MV-4-11 (cell line): ENCODE data around the gene HTT-AS.
"Not testable (repeated sequence)": the region's sequence is repeated elsewhere in the genome, so short reads cannot be mapped to it uniquely, and the experiment has no call there.

ENCODE experiments used
- DNase-seq: peaks from one replicate; lab custom pipeline; 2025; lab: John Stamatoyannopoulos, UW

The HTT-AS gene

DNA sequence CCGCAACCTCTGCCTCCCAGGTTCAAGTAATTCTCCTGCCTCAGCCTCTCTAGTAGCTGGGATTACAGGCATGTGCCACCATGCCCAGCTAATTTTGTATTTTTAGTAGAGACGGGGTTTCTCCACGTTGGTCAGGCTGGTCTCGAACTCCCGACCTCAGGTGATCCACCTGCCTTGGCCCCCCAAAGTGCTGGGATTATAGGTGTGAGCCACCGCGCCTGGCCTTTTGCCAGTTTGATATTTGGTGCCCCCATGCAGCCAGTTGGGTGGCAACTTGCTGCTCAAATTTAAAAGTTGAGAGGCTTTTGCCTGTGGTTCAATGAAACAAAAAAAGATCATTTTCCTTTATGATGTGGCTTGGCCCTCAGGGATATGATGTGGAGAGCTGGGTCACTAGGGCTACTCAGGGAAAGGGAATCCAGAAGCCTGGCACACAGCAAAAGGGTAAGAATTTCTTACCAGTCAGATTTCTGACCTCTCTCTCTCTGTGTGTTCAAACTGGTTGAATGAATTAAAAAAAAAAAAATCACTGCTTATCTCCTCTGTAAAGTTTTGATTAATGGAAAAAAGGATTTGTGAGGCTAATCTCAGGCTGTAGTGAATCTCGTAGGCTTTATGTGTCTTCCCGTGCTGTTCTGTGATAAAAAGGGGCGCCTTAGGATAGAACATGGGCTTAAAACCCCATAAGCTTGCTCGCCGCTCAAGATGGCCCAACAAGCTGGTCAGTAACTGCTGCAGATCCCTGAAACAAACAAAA, 23.0 kb downstream of the HTT-AS start:
- not testable (repeated sequence) for DNase-seq

DNA sequence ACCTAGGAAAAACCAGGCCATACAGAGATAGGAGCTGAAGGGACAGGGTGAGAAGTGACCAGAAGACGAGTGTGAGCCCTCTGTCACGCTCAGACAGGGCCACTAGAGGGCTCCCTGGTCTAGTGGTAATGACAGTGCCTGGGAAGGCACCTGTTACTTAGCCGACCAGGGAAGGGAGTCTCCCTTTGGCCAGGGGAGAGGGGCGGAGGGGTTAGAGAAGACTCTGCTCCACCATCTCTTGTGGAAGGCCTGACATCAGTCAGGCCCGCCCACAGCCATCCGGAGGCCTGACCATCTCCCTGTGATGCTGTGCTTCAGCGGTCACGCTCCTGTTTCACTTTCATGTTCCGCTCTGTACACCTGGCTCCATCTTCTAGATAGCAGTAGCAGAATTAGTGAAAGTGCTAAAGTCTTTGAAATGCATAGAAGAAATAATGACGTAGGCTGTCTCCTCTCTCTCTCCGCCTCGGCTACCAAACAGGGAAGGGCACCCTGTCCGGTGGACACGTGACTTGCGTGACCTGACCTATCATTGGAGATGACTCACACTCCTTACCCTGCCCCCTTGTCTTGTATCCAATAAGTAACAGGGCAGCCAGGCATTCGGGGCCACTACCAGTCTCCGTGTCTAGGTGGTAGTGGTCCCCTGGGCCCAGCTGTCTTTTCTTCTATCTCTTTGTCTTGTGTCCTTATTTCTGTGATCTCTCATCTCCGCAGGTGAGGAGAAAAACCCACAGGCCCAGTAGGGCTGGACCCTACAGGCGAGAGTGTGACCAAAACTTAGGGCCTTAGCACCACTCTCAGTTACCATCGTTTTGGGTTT, 26.7 kb downstream of the HTT-AS start:
- DNase-seq: peak; percentile 59

DNA sequence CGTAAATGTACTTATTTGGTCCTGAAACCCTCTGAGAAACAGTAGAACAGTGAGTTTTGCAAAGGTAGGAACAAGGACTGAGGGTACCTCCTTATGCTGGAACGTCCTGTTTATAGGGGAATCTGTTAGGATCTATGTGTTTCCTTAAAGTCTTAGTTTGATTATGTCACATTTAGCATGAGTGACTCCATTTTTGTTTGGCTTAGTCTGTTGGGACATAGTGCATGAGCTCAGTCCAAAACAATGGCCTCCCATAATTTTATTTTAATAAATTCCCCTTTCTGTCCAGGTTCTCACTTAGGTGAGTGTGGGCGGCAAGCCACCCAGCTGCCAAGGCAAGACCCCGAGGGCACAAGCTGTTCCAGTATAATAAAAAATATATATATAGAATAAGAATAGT, 27.7 kb downstream of the HTT-AS start:
- DNase-seq: no peak

DNA sequence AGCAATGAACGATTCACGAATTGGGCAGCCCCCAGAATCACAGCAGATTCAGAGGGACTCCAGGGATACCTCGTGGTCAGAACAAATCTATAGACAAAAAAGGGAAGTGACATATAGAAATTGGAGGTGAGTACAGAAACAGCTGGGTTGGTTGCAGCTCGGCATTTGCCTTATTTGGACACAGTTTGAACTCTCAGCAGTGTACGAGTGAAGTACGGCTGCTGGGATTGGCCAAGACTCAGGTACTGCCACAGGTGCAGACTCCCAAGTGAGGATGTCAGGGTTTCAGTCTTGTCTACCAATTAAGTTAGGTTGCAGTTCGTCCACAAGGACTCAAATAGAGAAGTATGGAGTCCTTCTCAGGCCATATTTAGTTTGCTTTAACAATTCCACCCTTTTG, 28.2 kb downstream of the HTT-AS start:
- peak; percentile 53 for DNase-seq

DNA sequence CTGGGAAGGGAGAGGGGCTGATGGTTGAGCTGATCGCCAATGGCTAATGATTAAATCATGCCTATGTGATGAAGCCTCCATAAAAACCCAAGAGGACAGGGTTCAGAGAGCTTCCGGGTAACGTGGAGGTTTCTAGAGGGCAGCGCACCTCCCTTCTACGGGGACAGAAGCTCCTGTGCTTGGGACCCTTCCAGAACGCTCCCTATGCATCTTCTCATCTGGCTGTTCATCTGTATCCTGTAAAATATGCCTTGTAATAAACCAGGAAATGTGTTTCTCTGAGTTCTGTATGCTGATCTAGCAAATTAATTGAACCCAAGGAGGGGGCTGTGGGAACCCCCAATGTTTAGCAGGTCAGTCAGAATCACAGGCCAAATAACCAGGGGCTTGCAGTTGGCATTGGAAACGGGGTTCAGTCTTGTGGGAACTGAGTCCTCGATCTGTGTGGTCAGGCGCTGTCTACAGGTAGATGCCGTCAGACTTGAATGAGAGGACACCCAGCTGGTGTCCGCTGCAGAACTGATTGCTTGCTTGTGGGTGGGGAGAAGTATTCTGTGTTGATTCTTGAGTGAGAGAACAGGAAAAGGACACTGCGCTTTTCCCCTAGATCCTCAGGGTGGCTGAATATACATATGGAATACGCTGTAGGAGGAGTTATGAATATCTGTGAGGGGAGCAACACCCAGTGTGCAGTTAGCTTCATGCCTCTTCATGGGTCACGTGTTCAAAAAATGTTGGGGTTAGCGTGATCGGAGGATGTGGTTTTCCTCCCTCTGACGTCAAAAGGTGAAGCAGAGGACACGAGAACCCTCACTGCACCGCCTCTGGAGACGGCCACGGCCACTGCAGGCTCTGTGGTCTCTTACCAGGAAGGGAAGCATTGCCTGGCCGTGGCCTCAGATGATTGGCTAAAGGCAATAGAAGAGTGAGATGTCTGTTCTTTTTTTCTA, 29.2 kb downstream of the HTT-AS start:
- peak; percentile 90 for DNase-seq

DNA sequence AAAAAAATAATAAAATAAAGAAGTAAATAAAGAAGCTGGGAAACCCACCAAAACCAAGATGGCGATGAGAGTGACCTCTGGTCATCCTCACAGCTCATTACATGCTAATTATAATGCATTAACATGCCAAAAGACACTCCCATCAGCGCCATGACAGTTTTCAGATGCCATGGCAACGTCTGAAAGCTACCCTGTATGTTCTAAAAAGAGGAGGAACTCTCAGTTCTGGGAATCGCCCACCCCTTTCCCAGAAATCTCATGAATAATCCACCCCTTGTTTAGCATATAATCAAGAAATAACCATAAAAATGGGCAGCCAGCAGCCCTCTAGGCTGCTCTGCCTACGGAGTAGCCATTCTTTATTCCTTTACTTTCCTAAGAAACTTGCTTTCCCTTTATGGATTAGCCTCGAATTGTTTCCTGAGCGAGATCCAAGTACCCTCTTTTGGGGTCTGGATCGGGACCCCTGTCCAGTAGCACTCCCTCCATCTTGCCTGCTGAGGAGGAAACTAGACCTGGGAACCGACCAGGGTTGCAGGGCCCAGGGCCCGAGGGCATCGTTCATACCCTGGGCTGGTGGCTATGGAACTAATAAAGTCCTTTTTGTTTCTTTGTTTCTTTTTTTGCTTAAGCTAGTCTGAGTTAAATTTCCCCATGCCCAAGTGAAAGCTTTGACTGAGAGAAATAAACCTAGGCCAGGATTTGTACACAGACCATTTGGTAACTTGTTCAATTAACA, 30.9 kb downstream of the HTT-AS start:
- DNase-seq: no peak

DNA sequence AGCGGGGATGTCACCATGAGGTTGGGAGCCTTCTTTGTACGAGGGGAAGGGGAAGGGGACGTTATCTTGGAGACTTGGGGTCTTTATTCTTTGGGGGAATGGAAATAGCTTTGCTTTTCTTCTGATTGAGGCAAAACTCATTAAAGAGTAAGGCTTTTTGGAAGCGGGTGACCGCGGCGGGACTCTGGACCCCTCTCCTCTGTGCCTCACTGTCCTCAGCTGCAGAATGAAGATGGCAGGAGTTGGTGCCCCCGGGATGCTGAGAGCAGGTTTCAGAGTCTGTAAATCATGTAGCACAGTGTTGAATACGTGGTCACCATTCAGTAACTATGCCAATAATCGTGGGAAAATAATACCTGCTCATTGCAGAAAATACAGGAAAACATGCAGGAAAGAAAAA, 32.1 kb downstream of the HTT-AS start:
- DNase-seq: no peak

DNA sequence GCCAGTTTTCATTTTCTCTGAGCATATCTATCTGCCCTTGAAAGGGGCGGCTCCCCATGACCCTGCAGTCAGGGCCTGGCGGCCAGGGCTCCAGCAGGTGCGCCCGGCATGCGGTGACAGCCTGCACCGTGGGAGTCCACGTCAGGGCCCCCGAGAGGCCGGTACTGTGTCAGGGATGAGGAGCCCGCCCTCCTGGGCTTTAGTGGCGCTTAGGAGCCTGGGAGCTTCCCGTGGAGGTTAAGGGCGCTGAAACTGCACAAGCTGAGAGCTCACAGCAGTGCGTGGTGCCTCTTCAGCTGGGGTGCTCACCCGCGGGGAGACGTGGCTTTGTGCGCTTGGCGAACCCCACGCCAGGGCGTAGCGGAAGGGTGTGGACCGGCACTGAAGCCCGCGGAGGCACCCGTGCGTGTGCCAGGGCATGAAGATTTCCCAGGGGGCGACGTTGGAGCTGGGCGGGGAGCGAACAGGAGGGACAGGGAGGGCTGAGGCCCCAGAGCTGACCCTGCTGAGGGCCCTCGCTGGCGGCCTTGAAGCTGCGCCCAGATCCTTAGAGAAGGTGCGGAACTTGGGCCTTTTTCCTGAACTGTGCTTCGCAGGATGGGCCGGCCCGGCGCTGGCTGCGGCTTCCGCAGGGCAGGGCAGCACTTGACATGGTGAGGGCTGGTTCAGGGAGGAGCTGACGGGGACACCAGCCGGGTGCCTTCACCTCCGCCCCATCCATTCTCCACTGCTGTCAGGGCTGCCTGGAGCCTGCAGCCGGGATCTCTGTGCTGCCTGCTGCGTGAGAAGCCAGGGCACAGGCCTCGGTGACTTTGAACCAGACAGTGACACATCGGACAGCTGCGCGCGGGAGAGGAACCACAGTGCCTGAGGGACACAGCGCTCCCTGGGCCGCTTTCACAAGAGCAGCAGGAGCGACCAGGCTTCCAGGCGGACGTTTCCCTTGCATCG, 32.9 kb downstream of the HTT-AS start:
- DNase-seq: peak; percentile 85

DNA sequence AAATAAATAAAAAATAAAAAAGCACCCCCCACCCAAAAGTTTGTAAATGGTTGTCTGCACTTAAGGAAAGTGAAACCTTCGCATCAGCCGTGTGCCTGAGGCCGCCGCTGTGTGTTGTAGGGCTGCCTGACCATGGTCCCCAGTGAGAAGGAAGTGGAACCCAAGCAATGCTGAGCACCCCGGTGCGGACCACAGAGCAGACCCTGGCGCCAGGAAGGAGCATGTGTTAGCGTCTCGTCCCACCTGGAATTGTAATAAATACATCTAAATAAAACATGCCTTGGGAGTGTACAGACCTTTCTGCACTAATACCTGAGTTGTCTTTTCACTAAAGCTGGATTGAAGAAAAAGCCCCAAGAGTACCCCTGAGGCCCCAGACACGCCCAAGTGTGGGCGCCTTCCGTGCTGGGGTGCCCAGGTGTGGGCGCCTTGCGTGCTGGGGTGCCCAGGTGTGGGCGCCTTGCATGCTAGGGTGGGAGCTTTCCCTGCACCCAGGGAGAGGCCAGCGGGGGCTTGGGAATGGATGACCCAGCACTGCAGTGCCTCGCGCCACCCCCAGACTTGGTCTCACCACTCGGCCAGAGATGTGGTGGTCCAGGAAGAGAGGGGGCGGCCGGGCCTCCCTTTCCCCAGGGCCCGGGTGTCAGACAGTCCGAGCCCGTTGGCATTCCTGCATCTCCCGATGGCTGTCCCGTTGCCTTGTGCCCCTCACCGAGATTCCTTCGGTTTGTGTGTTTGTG, 33.7 kb downstream of the HTT-AS start:
- peak; percentile 52 for DNase-seq

DNA sequence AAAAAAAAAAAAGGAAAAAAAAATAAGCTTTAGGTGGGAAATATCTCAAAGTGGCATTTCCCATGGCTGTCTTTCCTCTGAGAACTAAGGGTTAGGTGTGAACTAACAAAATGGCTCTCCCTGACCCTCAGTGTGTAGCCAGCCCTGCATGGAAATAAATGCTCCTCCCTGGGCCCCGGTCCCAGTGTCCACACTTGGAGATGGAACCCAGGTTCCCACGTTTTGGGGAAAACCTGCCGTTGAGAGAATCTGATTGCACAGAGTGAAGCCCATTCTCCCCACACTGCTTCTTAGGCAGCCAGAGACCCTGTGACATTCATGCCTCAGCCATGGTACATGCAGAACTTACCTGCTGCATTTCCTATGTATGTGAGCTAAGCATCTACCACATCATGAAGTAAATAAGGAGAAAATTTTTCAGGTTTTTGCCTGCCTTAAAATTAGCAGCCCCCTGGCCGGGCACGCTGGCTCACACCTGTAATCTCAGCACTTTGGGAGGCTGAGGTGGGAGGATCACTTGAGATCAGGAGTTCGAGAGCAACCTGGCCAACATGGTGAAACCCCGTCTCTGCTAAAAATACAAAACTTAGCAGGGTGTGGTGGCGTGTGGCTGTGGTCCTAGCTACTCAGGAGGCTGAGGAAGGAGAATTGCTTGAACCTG, 34.5 kb downstream of the HTT-AS start:
- no peak for DNase-seq

DNA sequence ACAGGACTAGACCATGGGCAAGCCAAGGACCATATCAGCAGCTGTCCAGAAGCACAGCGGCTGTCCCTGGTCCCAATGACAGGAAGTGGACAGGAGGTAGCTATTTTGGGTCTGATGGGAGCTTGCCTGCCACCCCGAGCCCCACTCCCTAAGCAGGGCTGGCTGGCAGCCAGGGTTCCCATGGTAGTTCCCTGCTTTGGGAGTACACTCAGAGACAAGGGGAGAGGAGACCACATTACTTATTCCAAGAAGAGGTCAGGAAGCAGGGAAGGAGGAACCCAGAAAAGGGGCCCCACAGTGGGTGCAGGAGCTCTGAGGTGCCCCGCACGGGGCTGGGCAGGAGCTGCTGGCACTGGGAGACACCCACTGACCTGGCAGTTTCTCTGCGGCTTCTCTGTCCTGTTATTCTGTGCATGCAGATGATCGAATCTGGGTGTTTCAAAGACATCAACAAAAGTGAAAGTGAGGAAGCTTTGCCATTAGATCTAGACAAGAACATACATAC, 36.3 kb downstream of the HTT-AS start:
- DNase-seq: peak; percentile 18

DNA sequence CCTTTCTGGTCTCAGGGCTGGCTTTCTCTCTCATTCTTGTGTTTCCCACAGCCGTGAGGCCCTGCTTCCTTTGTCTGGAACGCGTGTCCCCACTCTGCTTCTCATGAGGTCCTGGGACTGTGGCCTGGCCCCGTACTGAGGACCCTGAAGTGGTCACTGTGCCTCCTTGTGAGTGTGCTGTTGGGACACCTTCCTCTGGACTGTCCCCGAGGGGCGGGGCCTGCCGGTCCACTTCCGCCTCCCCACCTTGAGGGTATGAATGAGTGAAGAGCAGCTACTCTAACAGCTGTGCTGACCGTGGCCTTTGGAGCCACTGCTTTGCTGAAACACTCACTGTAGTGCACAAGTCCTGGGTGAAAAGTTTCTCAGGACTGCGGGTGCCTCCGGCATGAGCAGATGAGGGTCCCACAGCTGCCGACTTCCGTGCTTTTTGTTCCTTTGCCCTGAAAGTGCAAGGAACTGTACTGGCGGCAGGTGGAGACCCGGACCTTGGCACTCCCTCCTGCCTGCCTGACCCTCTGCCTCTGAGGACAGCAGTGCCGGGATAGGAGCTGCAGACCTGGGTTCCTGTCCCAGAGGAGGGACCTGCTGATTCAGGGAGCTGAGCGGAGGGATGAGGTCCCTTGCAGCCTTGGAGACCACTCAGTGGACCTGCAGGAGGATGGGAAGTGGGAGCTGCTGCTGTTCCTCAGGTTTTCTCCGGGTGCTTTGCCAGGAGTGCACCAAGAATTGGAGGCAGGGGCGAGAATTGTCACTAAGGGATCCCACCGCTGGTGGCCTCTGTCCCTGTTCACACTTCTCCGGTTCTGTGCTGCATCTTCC, 38.0 kb downstream of the HTT-AS start:
- DNase-seq: no peak

DNA sequence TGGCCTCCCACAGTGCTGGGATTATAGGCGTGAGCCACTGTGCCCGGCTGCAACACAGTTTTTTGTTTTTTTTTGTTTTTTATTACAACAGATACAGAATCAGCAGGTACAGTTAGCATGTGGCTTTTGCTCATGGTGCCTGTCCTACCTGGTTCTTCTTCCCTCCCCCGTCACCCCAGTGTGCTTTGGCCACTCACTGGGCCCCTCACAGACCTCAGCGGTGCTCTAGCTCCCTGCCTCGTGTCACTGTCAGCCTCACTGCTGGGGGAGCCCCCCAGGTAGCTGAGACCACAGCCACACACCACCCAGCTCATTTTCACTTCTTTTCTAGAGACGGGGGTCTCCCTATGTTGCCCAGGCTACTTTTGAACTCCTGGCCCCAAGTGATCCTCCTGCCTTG, 38.7 kb downstream of the HTT-AS start:
- no peak for DNase-seq

DNA sequence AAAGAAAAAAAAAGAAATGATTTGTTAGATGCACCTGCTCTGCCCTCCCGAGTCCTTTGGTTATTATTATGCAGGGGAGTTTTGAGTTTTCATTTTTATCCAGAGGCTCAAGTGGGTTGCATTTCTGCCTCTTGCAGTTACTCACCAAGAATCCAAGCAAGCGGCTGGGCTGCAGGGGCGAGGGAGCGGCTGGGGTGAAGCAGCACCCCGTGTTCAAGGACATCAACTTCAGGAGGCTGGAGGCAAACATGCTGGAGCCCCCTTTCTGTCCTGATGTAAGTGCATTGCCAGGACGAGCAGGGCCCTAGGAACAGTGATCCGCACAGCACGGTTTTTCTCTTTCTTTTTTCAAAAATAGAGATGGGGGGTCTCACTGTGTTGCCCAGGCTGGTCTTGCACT, 39.1 kb downstream of the HTT-AS start:
- no peak for DNase-seq

DNA sequence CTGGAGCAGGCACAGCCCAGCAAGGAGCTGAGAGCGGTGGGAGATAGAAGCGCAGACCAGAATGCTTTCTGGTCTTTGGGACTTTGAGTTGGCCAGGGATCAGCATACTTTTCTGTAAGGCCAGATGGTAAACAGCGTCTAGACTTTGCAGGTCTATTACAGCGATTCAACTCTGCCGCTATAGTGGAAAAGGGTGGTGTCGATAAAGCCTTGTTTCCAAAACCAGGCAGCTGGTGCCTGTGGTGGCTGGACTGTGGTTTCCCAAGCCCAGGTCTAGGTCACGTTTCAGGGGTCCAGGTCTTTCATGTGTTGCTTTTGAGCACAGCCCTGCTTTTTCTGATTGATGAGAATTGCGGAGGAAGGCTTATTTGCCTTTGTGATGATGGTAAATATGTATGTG, 40.1 kb downstream of the HTT-AS start:
- no peak for DNase-seq

DNA sequence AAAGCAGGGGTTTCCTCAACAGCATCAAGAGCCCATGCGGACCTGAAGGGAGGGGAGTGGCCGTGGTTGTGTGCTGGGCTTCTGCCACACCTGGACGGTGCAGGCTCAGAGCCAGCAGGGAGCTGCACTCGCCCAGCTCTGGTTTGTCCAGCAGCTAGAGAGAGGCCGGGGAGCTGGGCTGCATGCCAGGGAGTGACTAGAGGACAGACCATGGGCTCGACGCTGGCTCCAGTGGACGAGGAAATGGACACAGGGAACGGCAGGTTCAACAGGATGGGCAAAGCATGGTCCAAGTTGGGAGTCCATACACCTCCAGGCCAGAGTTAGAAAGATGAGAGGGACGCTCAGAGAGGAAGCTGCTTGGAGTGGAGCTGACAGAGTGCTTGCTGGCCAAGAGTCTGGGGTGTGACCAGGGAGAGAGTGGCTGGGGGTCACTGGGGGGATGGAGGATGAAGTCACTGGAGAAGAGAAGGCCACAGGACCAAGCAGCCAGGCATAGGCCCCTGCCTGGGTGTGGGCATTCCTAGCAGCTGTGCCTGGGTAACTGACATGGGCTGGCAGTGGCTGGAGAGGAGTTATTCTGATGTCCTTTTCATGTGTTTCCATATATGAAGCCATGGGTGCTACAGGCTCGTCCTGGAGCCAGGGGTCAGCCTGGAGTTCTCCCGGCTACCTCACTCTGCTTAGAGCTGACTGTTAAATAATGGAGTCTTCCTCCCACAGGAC, 42.8 kb downstream of the HTT-AS start:
- DNase-seq: no peak

DNA sequence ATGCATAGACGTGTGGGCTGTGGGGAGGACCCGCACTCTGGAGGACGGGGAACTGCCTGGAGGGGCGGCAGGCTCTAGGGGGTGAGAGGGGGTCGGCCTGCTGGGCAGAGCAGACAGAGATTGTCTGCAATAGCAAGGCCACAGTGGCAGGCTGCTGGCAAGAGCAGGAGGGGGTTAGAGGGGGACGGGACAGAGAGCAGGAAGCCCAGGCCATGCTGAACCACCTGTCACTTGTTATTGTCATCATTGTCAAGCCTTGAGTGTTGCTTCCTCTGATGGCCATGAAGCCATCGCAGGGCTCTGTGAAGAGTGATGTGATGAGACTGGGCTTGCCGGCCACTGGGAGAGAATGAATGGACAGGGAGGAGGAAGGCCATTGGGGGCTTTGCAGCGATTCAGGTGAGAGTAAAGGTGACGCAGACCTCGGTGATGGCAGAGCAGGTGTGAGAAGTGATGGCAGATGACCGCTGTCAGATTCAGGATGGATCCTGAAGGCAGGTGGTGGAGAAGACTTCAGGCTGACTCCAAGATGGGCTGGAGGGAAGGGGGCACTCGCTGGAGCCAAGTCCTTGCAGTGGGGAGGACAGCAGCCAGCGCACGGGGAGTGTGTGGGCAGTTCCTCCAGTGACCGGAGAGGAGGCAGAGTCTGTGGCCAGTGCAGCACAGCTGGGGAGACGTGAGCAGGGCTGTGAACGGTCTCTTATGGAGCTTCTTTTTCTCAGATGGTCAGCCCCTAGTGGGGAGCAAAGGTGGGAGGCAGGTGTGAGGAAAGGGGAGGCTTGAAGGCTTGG, 43.6 kb downstream of the HTT-AS start:
- DNase-seq: no peak
